Heart right ventricle (tissue), 16 donors: ENCODE measurements around the gene ARHGAP23. TPM values are rescaled to one million over a fixed set of nuclear protein-coding genes. Genes with fewer than 3 reads are reported as not detected.

Experiments
- ATAC-seq, 8 donors: fragments of 200-7000 bp; cut with Tn5 transposase; one replicate each; pipeline ENCODE4 v1.9.1; 2020; ENCODE audit warnings: mild to moderate bottlenecking in 8 of 8, moderate library complexity in 8 of 8, moderate number of reproducible peaks in 1 of 8
- DNase-seq, 2 donors: peaks; one replicate each; pipeline ENCODE4 v3.0.0-alpha.2; 2020
- H3K27ac ChIP-seq, 10 donors: fragments of 200-600 bp; sonication (generic) in 2 of 10; one replicate each; pipeline versions ENCODE4 v1.5.0 to v1.8.0; 2020 to 2022; ENCODE audit warnings: mild to moderate bottlenecking in 3 of 10
- H3K27me3 ChIP-seq, 7 donors: fragments of 200-600 bp; one replicate each; pipeline ENCODE4 v1.8.0; 2021 to 2022; ENCODE audit warnings: mild to moderate bottlenecking in 2 of 7
- H3K36me3 ChIP-seq, 9 donors: fragments of 200-600 bp; sonication (generic) in 1 of 9; one replicate each; pipeline versions ENCODE4 v1.5.0 to v1.8.0; 2020 to 2022; ENCODE audit warnings: mild to moderate bottlenecking in 2 of 9
- H3K4me1 ChIP-seq, 9 donors: fragments of 200-600 bp; sonication (generic) in 1 of 9; one replicate each; pipeline versions ENCODE4 v1.5.0 to v1.8.0; 2020 to 2022; ENCODE audit warnings: mild to moderate bottlenecking in 4 of 9
- H3K4me3 ChIP-seq, 10 donors: fragments of 200-600 bp; sonication (generic) in 2 of 10; one replicate each; pipeline versions ENCODE4 v1.5.0 to v1.8.0; 2020 to 2022; ENCODE audit warnings: mild to moderate bottlenecking in 7 of 10, moderate library complexity in 2 of 10
- H3K9me3 ChIP-seq, 11 donors: fragments of 200-600 bp in 10 of 11; sonication (generic) in 2 of 11; one replicate each; pipeline versions ENCODE4 v1.5.0 to v1.8.0; 2013 to 2022; ENCODE audit warnings: mild to moderate bottlenecking in 2 of 11, control low read depth in 1 of 11, moderate library complexity in 1 of 11
- WGBS, 2 donors: extraction: QIAGEN DNeasy Blood & Tissue Kit; methylation state at CpG; one replicate each; pipeline ENCODE4 v1.1.7; 2013; ENCODE audit warnings: inconsistent platforms in 1 of 2; 5-methylcytosine and 5-hydroxymethylcytosine counted together
- intact Hi-C, 10 donors: fragments of 100-400 bp; cut with DNase I; formaldehyde crosslinking; loops; one replicate each; pipeline versions ENCODE4 v1.11.1 to v1.14.2; 2022
- polyA plus RNA-seq, 2 donors: library from polyadenylated mRNA; stranded (reverse); fragments of 200-250 nt; gene quantifications; one replicate each; pipeline ENCODE4 v1.2.3, GENCODE V29; 2013
- total RNA-seq, 10 donors: library from RNA; stranded (reverse); fragmentation: NEBNext Ultra II Directional in 3 of 10; extraction: Animal tissue kit (Norgen Biotek cat#: 25700) in 3 of 10; gene quantifications; one replicate each; pipeline versions ENCODE4 v1.2.1 to v1.2.4, GENCODE V29; 2021 to 2023
- TF ChIP-seq, protein P1 (sequence below), 9 donors: fragments of 200-600 bp; sonication (generic) in 2 of 9; IDR thresholded peaks; one replicate each; pipeline versions ENCODE4 v1.5.0 to v1.8.0; 2021 to 2022; ENCODE audit warnings: antibody characterized with exemption in 9 of 9, mild to moderate bottlenecking in 5 of 9, moderate library complexity in 1 of 9
- donor health status: Arrhythmogenic right ventricular cardiomyopathy.
- donor health status: ischemic (EF 13 %, LVEDD 7.1; RV severe dilation, severe dysfunction).
- donor health status: healthy with polysubstance abuse.
- donor health status: DM: no; HTN: yes; CAD: no.
- donor health status: DM: no; HTN: no; CAD: no.
- donor health status: ischemic (EF 25% LVEDD 6.9; RV normal size, moderate dysfunction).
- donor health status: ischemic (EF 25% LVEDD 5.7; RV mildly dilated, moderate dysfunction).
- donor health status: healthy.
- donor health status: DM: yes; HTN: yes; CAD: no.
- donor health status: Ischemic cardiomyopathy.
- donor health status: ischemic (EF 35%, LVEDD 5.7; RV mildly dilated, moderate dysfunction).
- donor health status: nonischemic (EF 11% LVEDD 7.7; RV severe dilation, severe dysfunction).
- donor health status: DM: yes; HTN: yes; CAD: no.
- donor health status: PGD.
- donor health status: ischemic (EF 29% LVEDD 5.4; RV normal size, mild dysfunction).
- donor health status: nonischemic (EF 23%, LVEDD 6.1; RV moderate dilation, normal function).

The ARHGAP23 gene
- total and polyA plus RNA-seq, 12 donors, result 31.5 to 78.4 (median 63.1) TPM

DNA sequence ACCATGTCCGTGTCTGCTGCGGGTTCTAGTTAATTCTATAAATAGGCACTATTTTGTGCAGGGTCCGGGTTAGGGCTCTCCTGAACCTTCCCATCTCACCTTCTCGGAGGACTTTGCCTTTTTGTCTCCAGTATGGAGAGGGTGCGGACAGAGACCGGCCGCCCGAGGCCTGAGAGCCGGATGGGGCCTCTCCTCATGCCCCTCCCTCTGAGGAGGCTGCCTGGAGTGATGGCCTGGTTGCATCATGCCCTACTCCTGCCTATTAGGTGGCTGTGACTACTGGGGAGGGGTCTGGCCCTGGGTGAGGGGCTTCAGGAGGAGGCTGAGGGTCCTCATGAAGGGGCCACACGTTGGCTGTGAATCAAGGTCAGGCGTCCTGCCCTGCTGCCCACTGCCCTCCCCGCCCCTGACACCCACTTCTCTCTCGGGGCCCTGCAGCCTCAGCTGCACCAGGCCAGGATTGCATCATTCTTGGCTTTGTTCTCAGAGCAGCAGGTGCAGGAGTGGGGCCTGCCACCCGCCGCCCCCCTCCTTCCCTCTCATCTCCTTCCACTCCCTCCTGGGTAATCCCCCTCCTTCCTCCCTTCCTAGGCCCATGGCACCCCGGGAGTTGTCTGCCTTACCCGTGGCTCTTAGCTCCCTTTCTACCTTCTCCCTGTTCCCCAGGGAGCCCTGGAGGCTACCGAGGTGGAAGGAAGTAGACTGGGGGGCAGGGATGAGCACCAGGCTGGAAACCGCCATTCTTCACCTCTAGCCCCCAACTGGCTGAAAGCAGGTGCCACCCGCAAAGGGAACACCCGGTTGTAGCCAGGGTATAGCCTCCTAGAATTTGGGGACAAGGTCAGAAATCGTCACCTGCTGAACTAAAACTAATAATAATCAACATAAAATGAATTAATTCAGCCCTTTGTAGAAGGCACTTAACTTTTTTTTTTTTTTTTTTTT, 12.7 kb upstream of the ARHGAP23 start:
- WGBS, 2 donors, result 31 to 35% methylated on average over 22 of the region's 22 CpGs
- Histone ChIP-seq H3K9me3 (no peaks in the 10 kb centered on the region), H3K36me3 (no peaks in the 10 kb centered on the region), H3K27ac (no peak overlapping the region), H3K27me3 (peaks cover 0 to 46% (median 23%) of the 10 kb centered on the region in 7 donors), H3K4me1 (peaks cover 4 to 30% (median 15%) of the 10 kb centered on the region in 9 donors), H3K4me3 (peak overlapping the region in 5 of 10 donors; percentile 0 to 15 (median 10))
- intact Hi-C loops, result loop anchor here in 6 of 10 donors (1.0 to 10.0 kb wide), 6 partner anchors 61 to 249 kb away; partner anchors contain the start of gene GPR179 (in 1 of the 6)
- ATAC-seq (peak in 6 of 8 donors; percentile 19 to 50 (median 48)), DNase-seq (no peak)
- TF ChIP-seq, protein P1, sequence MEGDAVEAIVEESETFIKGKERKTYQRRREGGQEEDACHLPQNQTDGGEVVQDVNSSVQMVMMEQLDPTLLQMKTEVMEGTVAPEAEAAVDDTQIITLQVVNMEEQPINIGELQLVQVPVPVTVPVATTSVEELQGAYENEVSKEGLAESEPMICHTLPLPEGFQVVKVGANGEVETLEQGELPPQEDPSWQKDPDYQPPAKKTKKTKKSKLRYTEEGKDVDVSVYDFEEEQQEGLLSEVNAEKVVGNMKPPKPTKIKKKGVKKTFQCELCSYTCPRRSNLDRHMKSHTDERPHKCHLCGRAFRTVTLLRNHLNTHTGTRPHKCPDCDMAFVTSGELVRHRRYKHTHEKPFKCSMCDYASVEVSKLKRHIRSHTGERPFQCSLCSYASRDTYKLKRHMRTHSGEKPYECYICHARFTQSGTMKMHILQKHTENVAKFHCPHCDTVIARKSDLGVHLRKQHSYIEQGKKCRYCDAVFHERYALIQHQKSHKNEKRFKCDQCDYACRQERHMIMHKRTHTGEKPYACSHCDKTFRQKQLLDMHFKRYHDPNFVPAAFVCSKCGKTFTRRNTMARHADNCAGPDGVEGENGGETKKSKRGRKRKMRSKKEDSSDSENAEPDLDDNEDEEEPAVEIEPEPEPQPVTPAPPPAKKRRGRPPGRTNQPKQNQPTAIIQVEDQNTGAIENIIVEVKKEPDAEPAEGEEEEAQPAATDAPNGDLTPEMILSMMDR (IDR thresholded peaks at IDR 0.05), result no peak

DNA sequence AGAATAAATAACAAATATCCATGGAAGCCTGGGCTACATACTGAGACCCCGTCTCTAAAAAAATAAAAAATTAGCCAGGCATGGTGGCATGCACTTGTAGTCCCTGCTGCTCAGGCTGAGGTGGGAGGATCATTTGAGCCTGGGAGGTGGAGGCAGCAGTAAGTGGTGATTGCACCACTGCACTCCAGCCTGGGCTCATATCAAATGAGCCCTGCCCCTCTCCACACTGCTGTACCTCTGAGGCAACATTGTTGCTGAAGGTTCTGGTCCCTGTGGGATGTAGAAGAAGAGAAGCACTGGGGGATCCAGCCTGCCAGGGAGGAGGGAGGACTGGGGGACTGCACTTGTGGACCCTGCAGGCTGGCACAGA, 11.4 kb upstream of the ARHGAP23 start:
- intact Hi-C loops, result loop anchor here in 2 of 10 donors (5.0 to 10.0 kb wide), 2 partner anchors 75 to 248 kb away; partner anchors contain the start of gene GPR179 (in 1 of the 2)
- H3K36me3 ChIP-seq, result no peaks in the 10 kb centered on the region
- TF ChIP-seq, protein P1 (IDR thresholded peaks at IDR 0.05), result no peak
- no peaks in the 10 kb centered on the region for H3K9me3 ChIP-seq
- peaks cover 0 to 57% (median 23%) of the 10 kb centered on the region in 7 donors for H3K27me3 ChIP-seq
- 71 to 73% methylated on average over 1 of the region's 1 CpG for WGBS, 2 donors
- DNase-seq (no peak), ATAC-seq (no peak)
- H3K4me1 ChIP-seq, result peaks cover 7 to 44% (median 25%) of the 10 kb centered on the region in 9 donors
- no peak overlapping the region for H3K4me3 ChIP-seq
- H3K27ac ChIP-seq, result no peak overlapping the region

DNA sequence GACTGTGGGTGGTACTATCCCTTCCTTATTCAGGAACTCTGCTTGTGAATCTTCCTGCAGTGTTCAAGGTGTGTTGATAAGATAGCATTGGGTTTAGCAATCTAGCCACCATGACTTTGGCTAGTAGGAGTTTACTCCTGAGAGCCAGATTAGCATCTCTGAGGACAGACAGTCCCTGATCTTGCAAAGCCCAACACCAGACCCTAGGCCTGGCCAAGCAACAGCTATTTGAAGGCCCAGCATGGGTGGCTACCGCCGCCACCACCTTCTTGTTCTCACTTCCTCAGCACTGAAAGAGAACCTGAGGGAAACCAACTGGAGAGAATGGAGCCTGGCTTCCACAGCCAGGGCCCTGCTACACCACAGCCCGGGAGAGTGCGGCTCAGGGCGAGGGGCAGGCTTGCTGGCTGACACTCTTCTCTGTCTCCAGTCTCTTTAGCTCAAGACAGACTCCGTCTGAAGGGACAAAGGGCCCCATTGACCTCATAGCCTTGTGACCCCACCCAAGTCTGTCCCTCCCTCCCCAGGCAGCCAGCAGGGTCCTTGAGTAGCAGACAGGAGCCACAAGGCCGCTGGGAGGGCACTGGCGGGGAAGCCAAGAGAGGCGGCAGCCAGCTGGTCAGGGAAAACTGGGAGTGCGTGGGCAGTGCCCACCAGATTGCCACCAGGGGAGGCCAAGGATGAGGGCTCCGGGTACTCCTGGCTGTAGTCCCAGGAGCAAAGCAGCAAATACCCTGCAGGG, 10.9 kb upstream of the ARHGAP23 start:
- 66 to 70% methylated on average over 11 of the region's 11 CpGs for WGBS, 2 donors
- Histone ChIP-seq H3K27ac (no peak overlapping the region), H3K4me1 (peaks cover 7 to 47% (median 28%) of the 10 kb centered on the region in 9 donors), H3K4me3 (no peak overlapping the region), H3K9me3 (no peaks in the 10 kb centered on the region), H3K27me3 (peaks cover 0 to 60% (median 23%) of the 10 kb centered on the region in 7 donors), H3K36me3 (no peaks in the 10 kb centered on the region)
- intact Hi-C loops, result loop anchor here in 2 of 10 donors (5.0 to 10.0 kb wide), 2 partner anchors 75 to 247 kb away; partner anchors contain the start of gene GPR179 (in 1 of the 2)
- DNase-seq, result no peak
- TF ChIP-seq, protein P1 (IDR thresholded peaks at IDR 0.05), result no peak
- ATAC-seq, result no peak
